B cell (primary cell): Measurements from ENCODE around the gene NDUFAF7. TPM values are rescaled to one million over a fixed set of nuclear protein-coding genes. Genes with fewer than 3 reads are reported as not detected.

Experiments
- ATAC-seq: fragments of 200-7000 bp; cut with Tn5 transposase; one replicate; pipeline ENCODE4 v1.10.0; 2021; ENCODE audit warnings: low read depth, mild to moderate bottlenecking, moderate number of reproducible peaks, moderate library complexity
- CTCF ChIA-PET: fragments of 350-600 bp; sonication (Branson Sonifier 250); formaldehyde crosslinking; loops from one replicate; lab custom pipeline; 2021; ENCODE audit warnings: antibody characterized with exemption, inconsistent platforms; lab: Charles Lee
- POLR2A ChIA-PET: fragments of 350-600 bp; sonication (Branson Sonifier 250); formaldehyde crosslinking; loops from one replicate; lab custom pipeline; 2021; ENCODE audit warnings: antibody characterized with exemption; lab: Charles Lee
- DNase-seq: peaks from one replicate; pipeline ENCODE4 v3.0.0; 2013
- H2AFZ ChIP-seq: 2 replicates; pipeline ENCODE4 v1.6.1; 2012; ENCODE audit warnings: mild to moderate bottlenecking, low read depth, low read length; ENCODE audit not compliant: insufficient read depth, poor library complexity, severe bottlenecking
- H3K27ac ChIP-seq, 2 donors: 1 replicate in 1 of 2; 2 replicates in 1 of 2; pipeline ENCODE4 v1.5.1; 2012 to 2013; ENCODE audit warnings: low read length in 2 of 2, mild to moderate bottlenecking in 2 of 2, moderate library complexity in 1 of 2
- H3K27me3 ChIP-seq, 4 experiments: fragments of 200-600 bp in 1 of 4; sonication (generic) in 1 of 4; replicated peaks in 1 of 4; 1 replicate in 2 of 4; 2 replicates in 2 of 4; pipeline versions ENCODE4 v1.6.1 to v1.7.0; 2013 to 2016; ENCODE audit warnings: low read length in 3 of 4, mild to moderate bottlenecking in 2 of 4, mixed read lengths in 1 of 4, moderate library complexity in 1 of 4; ENCODE audit not compliant: insufficient read depth in 4 of 4, control insufficient read depth in 3 of 4; ENCODE audit errors: control extremely low read depth in 1 of 4
- H3K36me3 ChIP-seq, 2 experiments: replicated peaks in 1 of 2; 1 replicate in 1 of 2; 2 replicates in 1 of 2; pipeline versions ENCODE4 v1.6.1 to v1.7.1; 2013; ENCODE audit warnings: low read length in 1 of 2; ENCODE audit not compliant: insufficient read depth in 2 of 2, control insufficient read depth in 1 of 2; ENCODE audit errors: control extremely low read depth in 1 of 2, extremely low read depth in 1 of 2
- H3K4me1 ChIP-seq, 2 donors: fragments of 200-600 bp in 1 of 2; sonication (generic) in 1 of 2; 1 replicate in 1 of 2; 2 replicates in 1 of 2; pipeline versions ENCODE4 v1.5.1 to v1.6.1; 2013 to 2017; ENCODE audit warnings: low read length in 2 of 2; ENCODE audit not compliant: control insufficient read depth in 2 of 2, insufficient read depth in 2 of 2
- H3K4me2 ChIP-seq: replicated peaks from 2 replicates; pipeline ENCODE3; 2012; ENCODE audit warnings: mild to moderate bottlenecking, low read depth, low read length; ENCODE audit not compliant: poor library complexity, severe bottlenecking
- H3K4me3 ChIP-seq, 5 experiments: fragments of 200-600 bp in 1 of 5; sonication (generic) in 1 of 5; 1 replicate in 3 of 5; 2 replicates in 2 of 5; pipeline versions ENCODE4 v1.5.1 to v1.7.0; 2011 to 2016; ENCODE audit warnings: low read length in 4 of 5, mild to moderate bottlenecking in 4 of 5, low read depth in 2 of 5, control low read depth in 1 of 5, moderate library complexity in 1 of 5; ENCODE audit not compliant: insufficient read depth in 1 of 5; ENCODE audit errors: control extremely low read depth in 1 of 5, extremely low read depth in 1 of 5
- H3K79me2 ChIP-seq: fragments of 200-600 bp; sonication (generic); one replicate; pipeline ENCODE4 v1.6.0; 2016; ENCODE audit warnings: low read length; ENCODE audit not compliant: control insufficient read depth, insufficient read depth
- H3K9ac ChIP-seq: fragments of 200-600 bp; sonication (generic); 2 replicates; pipeline ENCODE4 v1.6.1; 2017; ENCODE audit warnings: mild to moderate bottlenecking, low read length, moderate library complexity
- H3K9me3 ChIP-seq, 3 donors: one replicate each; pipeline versions ENCODE4 v1.6.1 to v1.7.1; 2013; ENCODE audit warnings: low read length in 2 of 3; ENCODE audit not compliant: control insufficient read depth in 2 of 3, insufficient read depth in 1 of 3; ENCODE audit errors: control extremely low read depth in 1 of 3
- H4K20me1 ChIP-seq: 2 replicates; pipeline ENCODE4 v1.6.0; 2012; ENCODE audit warnings: mild to moderate bottlenecking, low read length; ENCODE audit not compliant: insufficient read depth, control insufficient read depth, poor library complexity, severe bottlenecking
- H3K27ac Mint-ChIP-seq: one replicate; pipeline ENCODE4 v1.8.0; 2021; ENCODE audit warnings: mixed read lengths
- H3K27me3 Mint-ChIP-seq: one replicate; pipeline ENCODE4 v1.8.0; 2021; ENCODE audit warnings: mixed read lengths
- H3K4me1 Mint-ChIP-seq: one replicate; pipeline ENCODE4 v1.8.0; 2021; ENCODE audit warnings: mixed read lengths
- H3K4me3 Mint-ChIP-seq: one replicate; pipeline ENCODE4 v1.8.0; 2021; ENCODE audit warnings: mixed read lengths
- H3K9me3 Mint-ChIP-seq: one replicate; pipeline ENCODE4 v1.8.0; 2022; ENCODE audit warnings: mixed read lengths; ENCODE audit not compliant: insufficient read depth
- EZH2 ChIP-seq: IDR thresholded peaks from 2 replicates; pipeline ENCODE4 v1.6.1; 2012; ENCODE audit warnings: borderline replicate concordance, low read depth, mild to moderate bottlenecking, moderate library complexity, low read length; ENCODE audit not compliant: insufficient read depth, poor library complexity, severe bottlenecking
- WGBS: methylation state at CpG from one replicate; pipeline ENCODE4 v1.1.5; 2013; ENCODE audit warnings: missing lambda C conversion rate; ENCODE audit not compliant: insufficient coverage; 5-methylcytosine and 5-hydroxymethylcytosine counted together
- intact Hi-C: fragments of 100-400 bp; cut with micrococcal nuclease; formaldehyde crosslinking; loops from one replicate; pipeline ENCODE4 v1.10.0; 2022
- polyA plus RNA-seq: library from polyadenylated mRNA; depleted of rRNA; stranded (reverse); fragments of >200 nt; gene quantifications from 2 replicates; pipeline ENCODE4 v1.2.3, GENCODE V29; 2012
- total RNA-seq, 2 donors: library from RNA; stranded (reverse); fragments of 120-200 nt in 1 of 2; gene quantifications; 1 replicate in 1 of 2; 2 replicates in 1 of 2; pipeline versions ENCODE4 v1.2.3 to v1.2.4, GENCODE V29; 2013 to 2022
- TF ChIP-seq, protein P1 (sequence below): fragments of 200-600 bp; IDR thresholded peaks from one replicate; pipeline ENCODE4 v1.8.0; 2022; ENCODE audit warnings: antibody characterized with exemption, mild to moderate bottlenecking

Gene NDUFAF7
- total and polyA plus RNA-seq, 2 donors (not counting 1 experiment from before 2014, with no cell fraction given), result 12.2 to 35.4 TPM

- no peaks in the 10 kb centered on the region for H3K9me3 Mint-ChIP-seq
- Histone ChIP-seq H3K4me1 (peaks cover 0 to 2% of the 10 kb centered on the region in 2 donors), H3K27me3 (no peaks in the 10 kb centered on the region), H2AFZ (no peak overlapping the region), H3K4me2 (no peak overlapping the region), H3K9ac (no peak overlapping the region), H3K27ac (no peak overlapping the region), H3K9me3 (no peaks in the 10 kb centered on the region), H4K20me1 (no peaks in the 10 kb centered on the region), H3K79me2 (no peaks in the 10 kb centered on the region), H3K4me3 (no peak overlapping the region), H3K36me3 (peaks cover 16 to 54% of the 10 kb centered on the region in 2 experiments)
- no peak overlapping the region for H3K4me3 Mint-ChIP-seq
- DNase-seq, result no peak
- H3K4me1 Mint-ChIP-seq, result peaks cover 8% of the 10 kb centered on the region
- CTCF ChIA-PET, result no interaction called here
- 100% methylated on average over 1 of the region's 4 CpGs for WGBS
- H3K27ac Mint-ChIP-seq, result no peak overlapping the region
- POLR2A ChIA-PET, result no interaction called here
- ATAC-seq, result no peak
- no peaks in the 10 kb centered on the region for H3K27me3 Mint-ChIP-seq
- TF ChIP-seq, protein P1, sequence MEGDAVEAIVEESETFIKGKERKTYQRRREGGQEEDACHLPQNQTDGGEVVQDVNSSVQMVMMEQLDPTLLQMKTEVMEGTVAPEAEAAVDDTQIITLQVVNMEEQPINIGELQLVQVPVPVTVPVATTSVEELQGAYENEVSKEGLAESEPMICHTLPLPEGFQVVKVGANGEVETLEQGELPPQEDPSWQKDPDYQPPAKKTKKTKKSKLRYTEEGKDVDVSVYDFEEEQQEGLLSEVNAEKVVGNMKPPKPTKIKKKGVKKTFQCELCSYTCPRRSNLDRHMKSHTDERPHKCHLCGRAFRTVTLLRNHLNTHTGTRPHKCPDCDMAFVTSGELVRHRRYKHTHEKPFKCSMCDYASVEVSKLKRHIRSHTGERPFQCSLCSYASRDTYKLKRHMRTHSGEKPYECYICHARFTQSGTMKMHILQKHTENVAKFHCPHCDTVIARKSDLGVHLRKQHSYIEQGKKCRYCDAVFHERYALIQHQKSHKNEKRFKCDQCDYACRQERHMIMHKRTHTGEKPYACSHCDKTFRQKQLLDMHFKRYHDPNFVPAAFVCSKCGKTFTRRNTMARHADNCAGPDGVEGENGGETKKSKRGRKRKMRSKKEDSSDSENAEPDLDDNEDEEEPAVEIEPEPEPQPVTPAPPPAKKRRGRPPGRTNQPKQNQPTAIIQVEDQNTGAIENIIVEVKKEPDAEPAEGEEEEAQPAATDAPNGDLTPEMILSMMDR, result no peak
- TF ChIP-seq EZH2, result no peak
- intact Hi-C loops, result no loop called here
These were observed 36.7 kb downstream of the NDUFAF7 start for GRCh38 chr2:37268111-37268510.

DNA sequence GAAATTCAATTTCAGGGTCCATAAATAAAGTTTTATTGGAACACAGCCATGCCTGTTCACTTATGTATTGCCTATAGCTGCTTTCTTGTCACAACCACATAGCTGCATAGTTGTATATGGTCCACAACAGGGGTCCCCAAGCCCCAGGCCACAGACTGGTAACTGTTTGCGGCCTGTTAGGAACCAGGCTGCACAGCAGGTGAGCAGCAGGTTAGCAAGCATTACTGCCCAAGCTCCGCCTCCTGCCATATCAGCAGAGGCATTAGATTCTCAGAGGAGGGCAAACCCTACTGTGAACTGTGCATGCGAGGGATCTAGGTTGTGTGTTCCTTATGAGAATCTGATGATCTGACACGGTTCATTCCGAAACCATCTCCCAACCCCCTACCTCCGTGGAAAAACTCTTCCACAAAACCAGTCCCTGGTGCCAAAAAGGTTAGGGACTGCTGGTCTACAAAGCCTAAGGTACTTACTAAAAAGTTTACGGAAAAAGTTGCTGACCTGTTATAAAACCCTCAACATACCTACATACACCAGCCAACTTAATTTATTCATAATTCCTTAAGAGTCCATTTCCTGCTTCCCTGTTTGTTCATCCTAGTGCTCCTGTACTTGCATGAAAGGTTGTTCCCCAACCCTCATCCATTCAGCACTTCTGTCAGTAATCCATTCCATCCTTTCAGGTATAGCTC is 40.1 kb downstream of the NDUFAF7 start:
- intact Hi-C loops, result no loop called here
- peaks cover 15 to 70% of the 10 kb centered on the region in 2 experiments for H3K36me3 ChIP-seq
- no peak overlapping the region for H3K27ac Mint-ChIP-seq

More for the DNA sequence above, 40.1 kb downstream of the NDUFAF7 start:
- Histone ChIP-seq H3K27me3 (no peaks in the 10 kb centered on the region), H3K79me2 (no peaks in the 10 kb centered on the region), H3K4me3 (no peak overlapping the region), H4K20me1 (no peaks in the 10 kb centered on the region), H3K4me2 (no peak overlapping the region), H3K9ac (no peak overlapping the region), H3K27ac (no peak overlapping the region), H3K9me3 (no peaks in the 10 kb centered on the region), H3K4me1 (no peaks in the 10 kb centered on the region), H2AFZ (no peak overlapping the region)
- Mint-ChIP-seq H3K4me1 (no peaks in the 10 kb centered on the region), H3K4me3 (no peak overlapping the region), H3K27me3 (no peaks in the 10 kb centered on the region), H3K9me3 (no peaks in the 10 kb centered on the region)
- WGBS, result 83% methylated on average over 3 of the region's 7 CpGs
- no peak for TF ChIP-seq EZH2
- TF ChIP-seq, protein P1, result no peak
- CTCF ChIA-PET, result no interaction called here
- ATAC-seq (no peak), DNase-seq (no peak)
- POLR2A ChIA-PET, result no interaction called here
